Measurements from ENCODE around the gene AEBP1. TPM values are rescaled to one million over a fixed set of nuclear protein-coding genes. Genes with fewer than 3 reads are reported as not detected.
A peak's percentile ranks its signal among the peaks of the same experiment; 100 is the strongest.

AEBP1 gene
- total and polyA plus RNA-seq, 2 experiments from 2014 or later = 15.1 to 42.0 TPM

- peaks cover 11% of the 10 kb centered on the region for H3K4me1 Mint-ChIP-seq
- no peak for TF ChIP-seq NANOG (IDR thresholded peaks at IDR 0.05; ENCODE audit: borderline replicate concordance)
- no peak for TF ChIP-seq EZH2 (IDR thresholded peaks at IDR 0.05; ENCODE audit: low read depth, unreplicated experiment)
- no peak for TF ChIP-seq EZH2phosphoT487 (IDR thresholded peaks at IDR 0.05; ENCODE audit: unreplicated experiment)
- no peak for TF ChIP-seq STAT1 (IDR thresholded peaks at IDR 0.05; ENCODE audit: unreplicated experiment)
- no peak for TF ChIP-seq JUNB (IDR thresholded peaks at IDR 0.05; ENCODE audit: unreplicated experiment)
- TF ChIP-seq CTCF (conservative IDR thresholded peaks at IDR 0.05; ENCODE audit: low read depth in 2 of 2) = no peak
- TF ChIP-seq ZNF331 (CRISPR knock-in tag; IDR thresholded peaks at IDR 0.05; ENCODE audit: low read depth) = no peak
- TF ChIP-seq ZNF114 (CRISPR knock-in tag; IDR thresholded peaks at IDR 0.05) = no peak
- TF ChIP-seq ETS1 (IDR thresholded peaks at IDR 0.05) = no peak
- TF ChIP-seq CREB1 (CRISPR knock-in tag; IDR thresholded peaks at IDR 0.05; ENCODE audit: low read depth) = no peak
- no peak for TF ChIP-seq REST (IDR thresholded peaks at IDR 0.05; ENCODE audit: unreplicated experiment)
- TF ChIP-seq POLR2AphosphoS5 (IDR thresholded peaks at IDR 0.05; ENCODE audit: low read depth) = no peak
- H4K20me1 ChIP-seq (replicated peaks; ENCODE audit: insufficient read depth) = peaks cover 3% of the 10 kb centered on the region
- H3K36me3 ChIP-seq (ENCODE audit: insufficient read depth) = peaks cover 12% of the 10 kb centered on the region; the same call in 1 of the 2 replicates
- H3K4me1 ChIP-seq (ENCODE audit: insufficient read depth) = peaks cover 15% of the 10 kb centered on the region; the same call in 1 of the 2 replicates
- H3K79me2 ChIP-seq (replicated peaks; ENCODE audit: insufficient read depth) = peaks cover 24% of the 10 kb centered on the region
- H3K36me3 Mint-ChIP-seq (ENCODE audit: low read depth) = peaks cover 43% of the 10 kb centered on the region
- DNase-seq (ENCODE audit: low spot score) = no peak
- H3F3A ChIP-seq (replicated peaks; ENCODE audit: low read depth) = no peaks in the 10 kb centered on the region
- no peaks in the 10 kb centered on the region for H3K9me2 ChIP-seq (ENCODE audit: insufficient read depth)
- H3K4me2 ChIP-seq = peak overlapping the region; percentile 88
- peak overlapping the region; percentile 75 for H3K4me3 ChIP-seq
- no peak for ATAC-seq
- H3K27ac Mint-ChIP-seq = peak overlapping the region; percentile 38
- H3K27ac ChIP-seq (ENCODE audit: low read depth) = no peak overlapping the region
- H2AFZ ChIP-seq = no peak overlapping the region
- peaks cover 9% of the 10 kb centered on the region for H3K27me3 Mint-ChIP-seq (ENCODE audit: insufficient read depth, low read depth, poor library complexity)
- H3K9me3 Mint-ChIP-seq = peaks cover 7% of the 10 kb centered on the region
- peaks cover 12% of the 10 kb centered on the region for H3K27me3 ChIP-seq (ENCODE audit: insufficient read depth)
- H3K4me3 Mint-ChIP-seq = peak overlapping the region; percentile 77
Observed at GRCh38 chr7:44122529-44122928, 18.4 kb downstream of the AEBP1 start.
